HepG2 (cell line): ENCODE data around the gene CSF3R. TPM values are rescaled to one million over a fixed set of nuclear protein-coding genes. Genes with fewer than 3 reads are reported as not detected.

Experiments used
- ASH2L ChIP-seq: fragments of 300-600, 200-600 bp; sonication (generic); IDR thresholded peaks from 2 replicates; pipeline ENCODE4 v1.7.0; 2017; ENCODE audit warnings: low read depth, mild to moderate bottlenecking, moderate library complexity, mixed read lengths, low read length; ENCODE audit not compliant: insufficient read length
- EEA1 ChIP-seq: sonication (generic); formaldehyde crosslinking; IDR thresholded peaks from 2 replicates; pipeline ENCODE4 v1.5.1; 2020; ENCODE audit warnings: mild to moderate bottlenecking, missing genetic modification reagents, borderline replicate concordance
- ELK4 ChIP-seq: sonication (generic); formaldehyde crosslinking; IDR thresholded peaks from 2 replicates; pipeline ENCODE4 v1.9.0; 2021; ENCODE audit warnings: missing genetic modification reagents, borderline replicate concordance
- HDAC2 ChIP-seq: sonication (generic); formaldehyde crosslinking; IDR thresholded peaks from 2 replicates; pipeline ENCODE4 v1.4.0; 2020; ENCODE audit warnings: missing genetic modification reagents
- KAT8 ChIP-seq: IDR thresholded peaks from 2 replicates; pipeline ENCODE4 v1.6.1; 2016; ENCODE audit warnings: missing genetic modification reagents, missing compliant biosample characterization
- KDM5A ChIP-seq: fragments of 200-600 bp; sonication (generic); IDR thresholded peaks from 2 replicates; pipeline ENCODE4 v1.7.0; 2018; ENCODE audit warnings: antibody characterized with exemption, mild to moderate bottlenecking, low read length, borderline replicate concordance
- MYPOP ChIP-seq: sonication (generic); formaldehyde crosslinking; IDR thresholded peaks from 2 replicates; pipeline ENCODE4 v1.8.1; 2023; ENCODE audit warnings: mild to moderate bottlenecking, moderate library complexity, missing genetic modification reagents
- NFYB ChIP-seq: sonication (generic); formaldehyde crosslinking; IDR thresholded peaks from 2 replicates; pipeline ENCODE4 v1.4.0; 2020; ENCODE audit warnings: missing genetic modification reagents
- NR2C2 ChIP-seq: sonication (generic); formaldehyde crosslinking; IDR thresholded peaks from 2 replicates; pipeline ENCODE4 v1.4.0; 2020; ENCODE audit warnings: missing genetic modification reagents, mild to moderate bottlenecking, moderate library complexity, borderline replicate concordance
- RFX3 ChIP-seq: IDR thresholded peaks from 2 replicates; pipeline ENCODE4 v1.6.1; 2016; ENCODE audit warnings: missing biosample characterization, missing genetic modification reagents
- STAT6 ChIP-seq: sonication (generic); formaldehyde crosslinking; IDR thresholded peaks from 2 replicates; pipeline ENCODE4 v1.4.0; 2020; ENCODE audit warnings: missing genetic modification reagents, mild to moderate bottlenecking, borderline replicate concordance
- ZBTB10 ChIP-seq: sonication (generic); formaldehyde crosslinking; IDR thresholded peaks from 2 replicates; pipeline ENCODE4 v1.4.0; 2020; ENCODE audit warnings: missing genetic modification reagents, borderline replicate concordance
- ZBTB46 ChIP-seq: sonication (generic); formaldehyde crosslinking; IDR thresholded peaks from 2 replicates; pipeline ENCODE4 v1.4.0; 2020; ENCODE audit warnings: mild to moderate bottlenecking, missing genetic modification reagents, borderline replicate concordance
- ZNF207 ChIP-seq: fragments of 450-650 bp; IDR thresholded peaks from 2 replicates; pipeline ENCODE4 v1.6.1; 2016; ENCODE audit warnings: antibody characterized with exemption, borderline replicate concordance
- ZNF484 ChIP-seq: sonication (generic); formaldehyde crosslinking; IDR thresholded peaks from 2 replicates; pipeline ENCODE4 v1.5.1; 2020; ENCODE audit warnings: mild to moderate bottlenecking, low read depth, missing genetic modification reagents, borderline replicate concordance
- ZNF550 ChIP-seq: sonication (generic); formaldehyde crosslinking; IDR thresholded peaks from 2 replicates; pipeline ENCODE4 v1.4.0; 2020; ENCODE audit warnings: mild to moderate bottlenecking, missing genetic modification reagents, borderline replicate concordance
- ZNF567 ChIP-seq: sonication (generic); formaldehyde crosslinking; IDR thresholded peaks from 2 replicates; pipeline ENCODE4 v1.8.1; 2023; ENCODE audit warnings: mild to moderate bottlenecking, missing genetic modification reagents, borderline replicate concordance
- ZNF773 ChIP-seq: sonication (generic); formaldehyde crosslinking; IDR thresholded peaks from 2 replicates; pipeline ENCODE4 v1.4.0; 2020; ENCODE audit warnings: missing genetic modification reagents, borderline replicate concordance
- ZNF879 ChIP-seq: sonication (generic); formaldehyde crosslinking; IDR thresholded peaks from 2 replicates; pipeline ENCODE4 v1.8.1; 2023; ENCODE audit warnings: missing genetic modification reagents
- ZSCAN31 ChIP-seq: sonication (generic); formaldehyde crosslinking; IDR thresholded peaks from 2 replicates; pipeline ENCODE4 v1.5.0; 2020; ENCODE audit warnings: low read depth, mild to moderate bottlenecking, missing genetic modification reagents
- polyA plus RNA-seq, 8 experiments: library from polyadenylated mRNA; depleted of rRNA in 3 of 8; stranded (reverse) in 7 of 8; unstranded in 1 of 8; fragments of >200 nt; fragmentation: Illumina TruSeq in 4 of 8; extraction: Trizol in 4 of 8; gene quantifications; 2 replicates each; pipeline versions ENCODE4 v1.2.1 to v1.2.3, GENCODE V29; 2011 to 2016; ENCODE audit warnings: low read depth in 4 of 8, missing spikeins in 1 of 8, mixed read lengths in 1 of 8; ENCODE audit not compliant: insufficient read depth in 1 of 8
- total RNA-seq, 5 experiments: library from RNA; depleted of rRNA; stranded (reverse); fragments of >200 nt; fragmentation: Illumina TruSeq; extraction: Trizol; gene quantifications; 2 replicates each; pipeline ENCODE4 v1.2.3, GENCODE V29; 2016; ENCODE audit warnings: low read depth in 1 of 5

CSF3R gene
- total and polyA plus RNA-seq, 2 of the 13 experiments (the other 11 are each of a cell fraction or from before 2014, with no cell fraction given) = 11.9 to 28.8 TPM

GRCh38 chr1:36482724-36483388, at the start of gene CSF3R (continued):
- TF ChIP-seq NR2C2 (CRISPR knock-in tag) (peak; percentile 19; the same call in 1 of the 2 replicates), ZNF879 (CRISPR knock-in tag) (peak; percentile 20; the same call in 1 of the 2 replicates), NFYB (no peak), MYPOP (CRISPR knock-in tag) (no peak), ELK4 (CRISPR knock-in tag) (no peak), STAT6 (no peak), HDAC2 (CRISPR knock-in tag) (no peak), ZNF550 (CRISPR knock-in tag) (no peak), RFX3 (CRISPR knock-in tag) (no peak), ASH2L (no peak), ZNF773 (CRISPR knock-in tag) (no peak), ZBTB46 (CRISPR knock-in tag) (no peak), ZBTB10 (CRISPR knock-in tag) (no peak), ZNF484 (CRISPR knock-in tag) (no peak), EEA1 (CRISPR knock-in tag) (no peak), KAT8 (peak; percentile 46; the same call in 1 of the 2 replicates), ZNF207 (no peak), ZNF567 (CRISPR knock-in tag) (no peak), ZSCAN31 (CRISPR knock-in tag) (no peak), KDM5A (no peak)
